GM21360 (cell line): ENCODE data around the gene FPR2.
"Not testable (repeated sequence)": the region's sequence is repeated elsewhere in the genome, so short reads cannot be mapped to it uniquely, and the experiment has no call there.

Experiments used
- ATAC-seq: cut with Tn5 transposase; IDR thresholded peaks from one replicate; pipeline ENCODE4 v1.9.1; 2021; ENCODE audit warnings: mild to moderate bottlenecking, moderate library complexity; ENCODE audit not compliant: unreplicated experiment

The FPR2 gene

GRCh38 chr19:51760697-51761356 lies at the start of gene FPR2:
TSS of gene FPR2 (plus strand) at chr19:51761180. CDS start at chr19:51768659, 7,479 bp downstream.
- no peak for ATAC-seq

GRCh38 chr19:51711702-51712101 lies 49.3 kb upstream of the FPR2 start:
- ATAC-seq = no peak

- ATAC-seq = no peak
These were observed 48.4 kb upstream of the FPR2 start for GRCh38 chr19:51712461-51713081.

GRCh38 chr19:51713319-51714285 lies 47.4 kb upstream of the FPR2 start:
- no peak for ATAC-seq

GRCh38 chr19:51714848-51715247 lies 46.1 kb upstream of the FPR2 start:
- no peak for ATAC-seq

GRCh38 chr19:51715850-51716249 lies 45.1 kb upstream of the FPR2 start:
- no peak for ATAC-seq

GRCh38 chr19:51716925-51717324 lies 44.1 kb upstream of the FPR2 start:
- ATAC-seq = no peak

GRCh38 chr19:51719251-51719988 lies 41.6 kb upstream of the FPR2 start:
- no peak for ATAC-seq

- no peak for ATAC-seq
These were observed 39.1 kb upstream of the FPR2 start for GRCh38 chr19:51721905-51722304.

GRCh38 chr19:51722492-51722891 lies 38.5 kb upstream of the FPR2 start:
- no peak for ATAC-seq

GRCh38 chr19:51724543-51724942 lies 36.4 kb upstream of the FPR2 start:
- no peak for ATAC-seq

GRCh38 chr19:51726049-51726448 lies 34.9 kb upstream of the FPR2 start:
- ATAC-seq = no peak

GRCh38 chr19:51727349-51727880 lies 33.6 kb upstream of the FPR2 start:
- ATAC-seq = no peak

GRCh38 chr19:51729781-51730180 lies 31.2 kb upstream of the FPR2 start:
- no peak for ATAC-seq

- ATAC-seq = no peak
These were observed 27.0 kb upstream of the FPR2 start for GRCh38 chr19:51733742-51734522.

- no peak for ATAC-seq
These were observed 25.1 kb upstream of the FPR2 start for GRCh38 chr19:51735759-51736449.

- no peak for ATAC-seq
These were observed 23.6 kb upstream of the FPR2 start for GRCh38 chr19:51737389-51737788.

- no peak for ATAC-seq
These were observed 23.1 kb upstream of the FPR2 start for GRCh38 chr19:51737924-51738323.

- not testable (repeated sequence) for ATAC-seq
These were observed 22.5 kb upstream of the FPR2 start for GRCh38 chr19:51738523-51738922.
